Spleen (tissue), 7 donors: ENCODE data around the gene TMEM170B.

Experiments
- POLR2A ChIP-seq, 3 donors: fragments of 450-650 bp; IDR thresholded peaks; one replicate each; pipeline ENCODE4 v1.5.1; 2017; ENCODE audit warnings: antibody characterized with exemption in 3 of 3, mild to moderate bottlenecking in 1 of 3
- POLR2AphosphoS5 ChIP-seq, 3 donors: sonication (generic); formaldehyde crosslinking; IDR thresholded peaks; one replicate each; pipeline ENCODE4 v1.5.1; 2017; ENCODE audit warnings: antibody characterized with exemption in 3 of 3
- TF ChIP-seq, protein P1 (sequence below), 11 experiments: fragments of 200-600 bp in 7 of 11; fragments of 450-650 bp in 4 of 11; sonication (generic) in 4 of 11; IDR thresholded peaks in 8 of 11; conservative IDR thresholded peaks in 3 of 11; 1 replicate in 7 of 11; 2 replicates in 4 of 11; pipeline versions ENCODE4 v1.4.0 to v1.8.0; 2016 to 2021; ENCODE audit warnings: antibody characterized with exemption in 11 of 11, inconsistent platforms in 4 of 11, mild to moderate bottlenecking in 1 of 11
- donor health status: DM: no; HTN: no; CAD: no; lungs with moderate emphysema.
- donor health status: DM: no; HTN: no; CAD: no.
- donor health status: DM: no; HTN: no; CAD: no.

DNA sequence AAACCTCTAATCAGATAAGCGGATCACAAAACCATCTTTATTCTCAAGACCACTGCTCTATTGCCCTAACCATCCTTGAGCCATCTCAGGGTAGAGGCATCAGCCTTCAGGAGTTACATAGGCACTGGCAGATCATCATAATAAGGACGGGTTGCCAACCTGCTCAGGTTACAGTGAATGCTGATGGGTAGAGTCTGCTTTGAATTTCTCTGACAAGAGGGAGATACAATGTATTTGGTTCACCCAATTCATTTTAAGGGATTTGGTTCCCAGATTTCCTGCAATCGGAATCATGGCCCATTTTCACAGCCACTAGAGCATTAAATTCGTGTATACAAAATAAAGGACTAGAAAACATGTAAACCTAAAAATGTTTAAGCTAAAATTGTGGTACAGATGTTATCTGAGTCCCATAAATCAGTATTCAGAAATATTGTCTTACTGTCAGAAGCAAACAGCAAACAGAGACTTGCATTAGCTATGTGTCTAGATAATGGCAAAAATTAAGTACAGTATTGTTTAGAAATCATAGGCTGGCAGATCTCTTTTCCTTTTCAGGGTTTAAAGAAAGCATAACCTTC is 41.9 kb upstream of the TMEM170B start:
- TF ChIP-seq, protein P1, sequence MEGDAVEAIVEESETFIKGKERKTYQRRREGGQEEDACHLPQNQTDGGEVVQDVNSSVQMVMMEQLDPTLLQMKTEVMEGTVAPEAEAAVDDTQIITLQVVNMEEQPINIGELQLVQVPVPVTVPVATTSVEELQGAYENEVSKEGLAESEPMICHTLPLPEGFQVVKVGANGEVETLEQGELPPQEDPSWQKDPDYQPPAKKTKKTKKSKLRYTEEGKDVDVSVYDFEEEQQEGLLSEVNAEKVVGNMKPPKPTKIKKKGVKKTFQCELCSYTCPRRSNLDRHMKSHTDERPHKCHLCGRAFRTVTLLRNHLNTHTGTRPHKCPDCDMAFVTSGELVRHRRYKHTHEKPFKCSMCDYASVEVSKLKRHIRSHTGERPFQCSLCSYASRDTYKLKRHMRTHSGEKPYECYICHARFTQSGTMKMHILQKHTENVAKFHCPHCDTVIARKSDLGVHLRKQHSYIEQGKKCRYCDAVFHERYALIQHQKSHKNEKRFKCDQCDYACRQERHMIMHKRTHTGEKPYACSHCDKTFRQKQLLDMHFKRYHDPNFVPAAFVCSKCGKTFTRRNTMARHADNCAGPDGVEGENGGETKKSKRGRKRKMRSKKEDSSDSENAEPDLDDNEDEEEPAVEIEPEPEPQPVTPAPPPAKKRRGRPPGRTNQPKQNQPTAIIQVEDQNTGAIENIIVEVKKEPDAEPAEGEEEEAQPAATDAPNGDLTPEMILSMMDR (IDR thresholded peaks at IDR 0.05 in 8 of 11, conservative IDR thresholded peaks at IDR 0.05 in 3 of 11), result no peak
- TF ChIP-seq POLR2A (IDR thresholded peaks at IDR 0.05) (no peak), POLR2AphosphoS5 (IDR thresholded peaks at IDR 0.05) (no peak)
